HT-29 (cell line): ENCODE data around the gene ITGA3. TPM values are rescaled to one million over a fixed set of nuclear protein-coding genes. Genes with fewer than 3 reads are reported as not detected.
A peak's percentile ranks its signal among the peaks of the same experiment; 100 is the strongest.

Source experiments
- DNase-seq: peaks from one replicate; pipeline ENCODE4 v3.0.0-alpha.2; 2015; ENCODE audit warnings: low spot score
- total RNA-seq: library from RNA; depleted of rRNA; stranded (reverse); fragments of >200 nt; shearing (Covaris generic); gene quantifications from 2 replicates; pipeline ENCODE4 v1.2.3, GENCODE V29; 2014

The ITGA3 gene
- total RNA-seq, 1 experiment from 2014 or later: 237 TPM

DNA sequence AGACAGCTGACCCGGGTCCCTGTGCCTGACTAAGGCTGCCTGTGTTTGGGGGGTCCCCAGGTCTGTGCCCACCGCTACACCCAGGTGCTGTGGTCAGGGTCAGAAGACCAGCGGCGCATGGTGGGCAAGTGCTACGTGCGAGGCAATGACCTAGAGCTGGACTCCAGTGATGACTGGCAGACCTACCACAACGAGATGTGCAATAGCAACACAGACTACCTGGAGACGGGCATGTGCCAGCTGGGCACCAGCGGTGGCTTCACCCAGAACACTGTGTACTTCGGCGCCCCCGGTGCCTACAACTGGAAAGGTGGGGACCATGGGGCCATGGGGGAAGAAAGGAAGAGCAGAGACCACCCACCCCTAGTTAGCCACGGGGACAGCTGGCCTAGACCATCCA, 12.1 kb downstream of the ITGA3 start:
- DNase-seq: no peak

DNA sequence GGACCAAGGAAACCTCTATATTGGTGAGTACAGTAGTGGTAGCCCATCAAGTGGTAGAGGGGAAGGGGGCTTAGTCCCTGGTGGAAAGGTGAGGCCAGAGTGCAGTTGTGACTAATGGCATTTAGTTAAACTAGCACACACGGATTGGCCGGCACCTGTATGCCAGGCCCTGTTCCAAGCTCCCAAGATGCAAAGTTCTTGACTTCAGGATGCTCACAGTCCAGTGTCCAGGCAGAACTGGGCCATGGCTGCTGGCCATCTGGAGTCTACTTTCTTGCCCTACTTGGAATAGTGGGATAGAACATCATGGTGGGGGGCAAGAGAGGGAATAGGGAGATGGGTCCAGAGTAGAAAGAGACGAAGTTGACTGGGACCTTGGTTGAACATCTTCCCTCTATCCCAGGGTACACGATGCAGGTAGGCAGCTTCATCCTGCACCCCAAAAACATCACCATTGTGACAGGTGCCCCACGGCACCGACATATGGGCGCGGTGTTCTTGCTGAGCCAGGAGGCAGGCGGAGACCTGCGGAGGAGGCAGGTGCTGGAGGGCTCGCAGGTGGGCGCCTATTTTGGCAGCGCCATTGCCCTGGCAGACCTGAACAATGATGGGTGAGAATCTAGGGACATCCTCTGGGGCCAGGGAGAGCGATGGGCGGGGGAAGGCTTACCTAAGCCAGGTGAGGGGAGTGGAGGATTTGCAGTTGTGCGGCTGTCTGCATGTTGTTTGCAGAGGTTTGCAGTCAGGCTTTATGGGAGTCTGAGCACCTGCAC, 15.2 kb downstream of the ITGA3 start:
- DNase-seq: no peak

DNA sequence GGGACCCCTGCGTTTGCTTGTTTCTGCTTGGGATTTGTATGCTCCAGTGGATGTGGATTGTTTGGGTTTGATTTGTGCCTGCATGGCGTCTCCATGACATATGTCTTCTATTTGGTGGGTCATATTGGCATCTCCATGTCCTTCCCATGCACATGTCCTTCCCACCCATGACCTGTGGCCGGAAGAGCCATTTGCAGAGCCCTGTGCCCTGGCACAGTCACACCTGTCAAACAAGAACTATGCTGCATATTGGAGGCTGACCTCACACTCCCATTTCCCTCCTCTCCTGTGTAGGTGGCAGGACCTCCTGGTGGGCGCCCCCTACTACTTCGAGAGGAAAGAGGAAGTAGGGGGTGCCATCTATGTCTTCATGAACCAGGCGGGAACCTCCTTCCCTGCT, 15.8 kb downstream of the ITGA3 start:
- no peak for DNase-seq

DNA sequence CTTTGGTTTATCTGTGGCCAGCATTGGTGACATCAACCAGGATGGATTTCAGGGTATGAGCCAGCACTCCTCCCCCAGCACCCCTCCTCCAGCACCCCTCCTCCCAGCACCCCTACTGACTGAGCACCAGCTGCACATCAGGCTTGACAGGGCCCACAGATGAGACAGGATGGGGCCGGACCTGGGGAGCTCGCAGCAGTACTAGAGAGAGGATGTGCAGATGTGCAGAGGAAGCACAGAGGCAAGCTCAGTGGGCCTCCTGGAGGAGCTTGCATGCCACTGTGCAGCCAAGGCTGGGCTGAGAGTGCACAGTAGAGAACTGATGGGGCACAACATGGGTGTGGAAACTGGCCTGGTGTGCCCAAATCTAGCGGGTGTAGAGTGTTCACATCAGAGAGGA, 16.2 kb downstream of the ITGA3 start:
- no peak for DNase-seq

DNA sequence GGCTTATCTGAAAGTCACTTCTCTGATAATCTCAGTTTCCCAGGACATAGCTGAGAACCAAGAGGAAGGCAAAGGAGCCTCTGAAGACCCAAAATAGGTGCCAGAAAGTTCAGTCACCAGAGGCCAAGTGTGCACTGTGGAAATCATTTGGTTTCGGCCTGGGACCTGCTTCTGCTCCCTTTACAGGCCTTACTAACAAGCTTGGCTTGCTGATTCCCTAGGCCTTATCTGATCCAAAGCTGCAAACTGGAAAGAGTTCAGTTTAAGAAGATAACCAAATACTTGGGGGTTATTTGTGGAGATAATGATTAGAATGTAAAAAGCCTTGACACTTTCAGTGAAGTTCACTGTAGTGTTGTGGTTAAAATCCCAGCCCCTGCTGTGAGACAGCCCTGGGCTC, 17.0 kb downstream of the ITGA3 start:
- no peak for DNase-seq

DNA sequence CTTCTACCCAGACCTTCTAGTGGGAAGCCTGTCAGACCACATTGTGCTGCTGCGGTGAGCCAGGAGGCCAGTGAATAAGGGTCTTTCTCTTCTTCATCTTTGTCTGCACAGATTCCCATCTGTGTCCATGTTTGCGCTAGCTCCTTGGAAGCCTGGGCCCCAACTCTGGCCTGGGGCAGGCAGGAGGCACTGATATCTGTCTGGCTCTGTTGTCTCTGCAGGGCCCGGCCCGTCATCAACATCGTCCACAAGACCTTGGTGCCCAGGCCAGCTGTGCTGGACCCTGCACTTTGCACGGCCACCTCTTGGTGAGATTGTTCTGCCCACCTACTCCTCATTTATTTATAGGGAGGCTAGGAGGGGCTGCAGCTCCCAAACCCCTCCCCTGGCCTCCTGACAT, 18.3 kb downstream of the ITGA3 start:
- DNase-seq: no peak

DNA sequence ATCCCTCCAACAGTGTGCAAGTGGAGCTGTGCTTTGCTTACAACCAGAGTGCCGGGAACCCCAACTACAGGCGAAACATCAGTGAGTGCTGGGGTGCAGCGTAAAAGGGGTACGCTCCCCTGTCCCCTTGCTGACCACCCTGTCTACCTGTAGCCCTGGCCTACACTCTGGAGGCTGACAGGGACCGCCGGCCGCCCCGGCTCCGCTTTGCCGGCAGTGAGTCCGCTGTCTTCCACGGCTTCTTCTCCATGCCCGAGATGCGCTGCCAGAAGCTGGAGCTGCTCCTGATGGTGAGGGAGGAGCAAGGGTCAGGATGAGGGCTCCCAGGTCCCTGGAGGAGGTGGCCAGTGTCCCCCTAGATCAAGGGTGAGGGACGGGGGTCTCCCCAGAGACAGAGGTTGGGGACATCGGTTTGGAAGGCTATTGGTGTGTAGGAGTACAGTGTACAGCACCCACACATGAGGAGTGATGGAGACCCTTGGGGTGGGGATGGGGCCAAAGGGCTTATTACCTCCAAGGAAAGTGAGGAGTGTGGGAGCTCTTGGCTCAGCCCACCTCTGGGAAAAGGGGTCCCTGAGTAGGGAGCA, 19.6 kb downstream of the ITGA3 start:
- DNase-seq: no peak

DNA sequence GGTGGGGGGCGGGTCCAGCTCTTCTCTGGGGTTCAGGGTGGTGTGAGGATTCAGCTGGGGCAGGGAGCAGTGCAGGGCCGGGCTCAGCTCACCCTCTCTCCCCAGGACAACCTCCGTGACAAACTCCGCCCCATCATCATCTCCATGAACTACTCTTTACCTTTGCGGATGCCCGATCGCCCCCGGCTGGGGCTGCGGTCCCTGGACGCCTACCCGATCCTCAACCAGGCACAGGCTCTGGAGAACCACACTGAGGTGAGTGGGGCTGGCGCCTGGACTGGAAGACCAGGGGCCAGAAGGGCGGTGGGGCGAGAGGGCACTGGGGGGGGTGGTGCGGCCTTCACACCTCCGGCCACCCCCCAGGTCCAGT, 20.3 kb downstream of the ITGA3 start:
- DNase-seq: no peak

DNA sequence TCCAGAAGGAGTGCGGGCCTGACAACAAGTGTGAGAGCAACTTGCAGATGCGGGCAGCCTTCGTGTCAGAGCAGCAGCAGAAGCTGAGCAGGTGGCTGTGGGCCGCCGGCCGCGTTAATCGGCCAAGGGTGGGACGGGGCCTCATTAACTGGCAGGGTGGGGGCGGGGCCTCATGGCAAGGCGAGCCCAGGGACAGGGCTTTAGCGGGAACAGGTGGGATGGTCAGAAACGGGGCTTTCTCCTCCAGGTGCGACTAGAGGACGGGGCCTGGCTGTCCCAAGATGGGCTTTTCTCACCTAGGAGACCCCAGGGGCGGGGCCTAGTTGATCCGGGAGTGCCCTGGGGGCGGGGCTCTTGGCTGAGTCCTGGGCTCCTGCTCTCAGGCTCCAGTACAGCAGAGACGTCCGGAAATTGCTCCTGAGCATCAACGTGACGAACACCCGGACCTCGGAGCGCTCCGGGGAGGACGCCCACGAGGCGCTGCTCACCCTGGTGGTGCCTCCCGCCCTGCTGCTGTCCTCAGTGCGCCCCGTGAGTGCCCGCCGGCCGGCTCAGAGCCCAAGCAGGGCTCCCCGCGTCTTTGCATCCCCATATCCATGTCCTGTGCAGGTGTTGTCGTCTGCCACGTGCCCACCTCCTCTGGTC, 20.8 kb downstream of the ITGA3 start:
- DNase-seq: no peak

DNA sequence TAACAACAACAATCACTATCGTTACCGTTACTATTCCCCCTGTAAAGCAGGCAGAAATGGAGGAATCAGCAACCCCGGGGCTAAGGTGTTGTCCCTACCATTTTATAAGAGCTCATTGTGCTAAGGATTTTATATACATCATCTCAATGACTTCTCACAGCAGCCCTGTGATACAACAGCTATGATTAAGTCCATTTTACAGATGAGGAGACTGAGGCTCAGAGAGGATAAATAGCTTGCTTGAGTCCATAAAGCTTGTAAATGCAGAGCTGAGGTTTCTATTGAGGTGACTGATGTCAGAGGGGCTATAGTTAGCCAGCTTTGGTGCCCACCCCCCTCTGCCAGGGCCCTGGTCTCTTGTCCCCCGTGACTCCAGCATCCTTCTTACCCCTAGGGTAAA, 22.5 kb downstream of the ITGA3 start:
- no peak for DNase-seq

DNA sequence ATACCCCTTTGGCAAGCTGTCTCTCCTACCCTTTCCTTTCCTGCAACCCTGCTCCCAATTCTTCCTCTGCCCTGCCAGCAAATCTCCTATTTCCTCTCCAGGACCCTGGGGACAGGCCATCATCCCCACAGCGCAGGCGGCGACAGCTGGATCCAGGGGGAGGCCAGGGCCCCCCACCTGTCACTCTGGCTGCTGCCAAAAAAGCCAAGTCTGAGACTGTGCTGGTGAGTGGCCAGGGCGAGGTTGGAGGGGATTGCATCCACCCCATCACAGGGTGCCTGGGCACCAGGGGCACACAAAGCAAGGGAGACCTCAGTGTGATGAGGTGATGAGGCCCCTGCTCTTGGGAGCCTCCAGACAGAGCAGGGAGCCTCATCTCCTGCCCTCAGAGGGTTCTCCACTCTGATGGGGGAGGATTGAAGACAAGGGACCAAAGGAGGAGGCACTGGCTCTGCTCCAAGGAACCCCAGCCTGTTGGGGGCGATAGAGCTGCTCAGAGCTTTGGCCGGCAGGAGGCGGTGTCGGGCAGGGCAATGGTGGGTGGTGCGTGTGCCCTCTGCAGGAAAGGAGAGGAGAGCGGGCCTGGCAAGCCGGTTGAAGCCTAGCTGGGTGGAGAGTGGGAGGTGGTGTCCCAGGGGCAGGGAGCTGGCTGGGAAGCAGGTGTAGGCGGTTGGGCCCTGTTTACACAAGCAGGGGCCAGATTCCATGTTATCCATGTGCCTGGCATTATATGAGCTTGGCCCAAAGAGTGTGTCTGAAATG, 23.6 kb downstream of the ITGA3 start:
- DNase-seq: peak; percentile 83

DNA sequence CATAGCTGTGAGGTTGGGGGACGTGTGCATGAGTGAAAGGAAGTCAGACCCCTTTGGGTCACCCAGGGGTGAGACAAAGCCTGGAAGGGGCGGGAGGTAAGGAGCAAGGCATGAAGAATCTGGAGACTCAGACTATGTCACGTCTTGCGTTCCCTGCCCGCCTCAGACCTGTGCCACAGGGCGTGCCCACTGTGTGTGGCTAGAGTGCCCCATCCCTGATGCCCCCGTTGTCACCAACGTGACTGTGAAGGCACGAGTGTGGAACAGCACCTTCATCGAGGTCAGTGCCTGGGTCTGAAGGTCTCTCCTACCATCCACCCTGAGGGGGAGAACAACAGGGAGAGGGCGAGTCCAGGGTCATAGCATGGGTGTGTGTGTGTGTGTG, 24.2 kb downstream of the ITGA3 start:
- no peak for DNase-seq

DNA sequence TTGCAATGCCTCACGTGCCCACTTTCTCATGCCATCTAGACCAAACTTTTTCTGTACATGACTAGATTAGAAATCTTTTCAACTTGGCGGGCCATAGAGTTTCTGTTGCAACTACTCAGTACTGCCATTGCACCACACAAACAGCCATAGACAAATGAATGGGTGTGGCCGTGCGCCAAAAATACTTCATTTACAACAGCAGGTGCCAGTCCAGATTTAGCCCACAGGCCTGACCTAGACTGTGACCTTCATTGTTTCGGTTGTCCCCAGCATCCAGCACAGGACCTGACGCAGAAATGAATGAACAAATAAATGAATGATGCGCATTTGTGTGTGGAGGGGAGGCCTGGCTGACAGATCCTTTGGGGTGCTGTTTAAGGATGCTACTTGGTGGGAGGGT, 24.9 kb downstream of the ITGA3 start:
- DNase-seq: no peak

DNA sequence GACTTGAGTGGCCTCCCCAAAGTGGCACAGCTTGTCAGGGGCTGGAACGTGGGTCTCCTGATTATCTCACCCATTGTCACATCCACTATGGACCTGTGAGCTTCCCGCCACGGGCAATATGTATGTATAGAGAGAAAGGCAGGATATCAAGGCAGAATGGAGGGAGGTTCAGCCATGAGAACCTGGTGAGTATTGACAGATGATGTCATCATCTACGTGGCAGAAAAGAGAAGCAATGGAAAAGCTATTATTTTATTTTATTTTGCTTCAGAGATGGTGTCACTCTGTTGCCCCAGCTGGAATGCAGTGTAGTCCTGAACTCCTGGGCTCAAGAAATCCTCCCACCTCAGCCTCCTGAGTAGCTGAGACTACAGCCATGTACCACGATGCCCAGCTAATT, 25.8 kb downstream of the ITGA3 start:
- no peak for DNase-seq

DNA sequence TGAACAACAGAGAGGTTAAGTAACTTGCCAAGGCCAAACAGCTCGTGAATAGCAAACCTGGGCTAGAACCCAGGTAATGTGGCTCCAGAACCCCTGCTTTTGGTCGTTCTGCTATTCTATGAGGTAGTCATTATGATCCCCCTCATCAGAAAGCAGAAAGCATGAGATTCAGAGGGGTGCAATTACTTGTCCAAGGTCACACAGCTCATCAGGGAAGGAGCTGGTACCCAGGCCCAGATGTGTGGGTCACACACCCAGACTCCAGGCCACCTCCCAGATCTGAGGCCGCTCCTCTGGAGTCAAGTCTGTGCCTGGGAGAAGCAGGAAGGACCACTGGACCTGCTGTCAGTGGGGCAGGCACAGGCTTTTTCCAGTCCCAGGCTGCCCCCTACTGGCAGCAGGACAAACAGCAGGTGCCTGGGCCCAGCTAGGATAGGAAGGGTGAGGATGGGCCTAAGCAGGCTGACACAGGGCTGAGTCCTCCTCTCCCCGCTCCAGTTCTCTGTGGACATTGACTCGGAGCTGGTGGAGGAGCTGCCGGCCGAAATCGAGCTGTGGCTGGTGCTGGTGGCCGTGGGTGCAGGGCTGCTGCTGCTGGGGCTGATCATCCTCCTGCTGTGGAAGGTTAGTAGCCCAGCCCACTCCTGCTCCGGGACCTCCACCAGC, 31.5 kb downstream of the ITGA3 start:
- peak; percentile 81 for DNase-seq

DNA sequence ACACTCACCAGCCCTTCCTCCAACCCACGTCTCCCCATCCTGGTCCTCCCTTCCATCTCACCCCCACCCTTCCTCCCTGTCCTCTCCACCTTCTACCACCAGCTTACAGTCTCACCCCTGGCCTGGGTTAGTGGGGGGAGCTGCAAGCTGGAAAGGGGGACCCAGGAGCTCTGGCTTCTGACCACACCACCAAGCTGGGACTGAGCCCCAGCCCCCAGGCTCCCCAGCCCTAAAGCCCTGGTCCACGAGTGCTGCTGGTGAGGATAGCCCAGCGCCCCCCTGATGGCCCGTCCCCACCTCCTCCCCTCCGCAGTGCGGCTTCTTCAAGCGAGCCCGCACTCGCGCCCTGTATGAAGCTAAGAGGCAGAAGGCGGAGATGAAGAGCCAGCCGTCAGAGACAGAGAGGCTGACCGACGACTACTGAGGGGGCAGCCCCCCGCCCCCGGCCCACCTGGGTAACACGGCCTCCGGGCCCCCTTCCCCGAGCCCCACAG, 32.0 kb downstream of the ITGA3 start:
- no peak for DNase-seq

DNA sequence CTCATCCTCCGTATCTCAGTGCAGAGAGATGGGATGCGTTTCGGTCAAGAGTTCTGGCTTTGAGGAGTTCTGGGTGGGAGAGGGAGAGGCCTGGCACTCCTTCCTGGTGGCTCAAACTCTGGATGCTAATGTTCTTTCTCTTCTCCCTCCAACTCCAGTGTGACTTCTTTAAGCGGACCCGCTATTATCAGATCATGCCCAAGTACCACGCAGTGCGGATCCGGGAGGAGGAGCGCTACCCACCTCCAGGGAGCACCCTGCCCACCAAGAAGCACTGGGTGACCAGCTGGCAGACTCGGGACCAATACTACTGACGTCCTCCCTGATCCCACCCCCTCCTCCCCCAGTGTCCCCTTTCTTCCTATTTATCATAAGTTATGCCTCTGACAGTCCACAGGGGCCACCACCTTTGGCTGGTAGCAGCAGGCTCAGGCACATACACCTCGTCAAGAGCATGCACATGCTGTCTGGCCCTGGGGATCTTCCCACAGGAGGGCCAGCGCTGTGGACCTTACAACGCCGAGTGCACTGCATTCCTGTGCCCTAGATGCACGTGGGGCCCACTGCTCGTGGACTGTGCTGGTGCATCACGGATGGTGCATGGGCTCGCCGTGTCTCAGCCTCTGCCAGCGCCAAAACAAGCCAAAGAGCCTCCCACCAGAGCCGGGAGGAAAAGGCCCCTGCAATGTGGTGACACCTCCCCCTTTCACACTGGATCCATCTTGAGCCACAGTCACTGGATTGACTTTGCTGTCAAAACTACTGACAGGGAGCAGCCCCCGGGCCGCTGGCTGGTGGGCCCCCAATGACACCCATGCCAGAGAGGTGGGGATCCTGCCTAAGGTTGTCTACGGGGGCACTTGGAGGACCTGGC, 33.3 kb downstream of the ITGA3 start:
- no peak for DNase-seq

DNA sequence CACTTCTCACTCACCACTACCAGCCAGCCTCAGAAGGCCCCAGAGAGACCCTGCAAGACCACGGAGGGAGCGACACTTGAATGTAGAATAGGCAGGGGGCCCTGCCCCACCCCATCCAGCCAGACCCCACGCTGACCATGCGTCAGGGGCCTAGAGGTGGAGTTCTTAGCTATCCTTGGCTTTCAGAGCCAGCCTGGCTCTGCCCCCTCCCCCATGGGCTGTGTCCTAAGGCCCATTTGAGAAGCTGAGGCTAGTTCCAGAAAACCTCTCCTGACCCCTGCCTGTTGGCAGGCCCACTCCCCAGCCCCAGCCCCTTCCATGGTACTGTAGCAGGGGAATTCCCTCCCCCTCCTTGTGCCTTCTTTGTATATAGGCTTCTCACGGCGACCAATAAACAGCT, 34.2 kb downstream of the ITGA3 start:
- no peak for DNase-seq

DNA sequence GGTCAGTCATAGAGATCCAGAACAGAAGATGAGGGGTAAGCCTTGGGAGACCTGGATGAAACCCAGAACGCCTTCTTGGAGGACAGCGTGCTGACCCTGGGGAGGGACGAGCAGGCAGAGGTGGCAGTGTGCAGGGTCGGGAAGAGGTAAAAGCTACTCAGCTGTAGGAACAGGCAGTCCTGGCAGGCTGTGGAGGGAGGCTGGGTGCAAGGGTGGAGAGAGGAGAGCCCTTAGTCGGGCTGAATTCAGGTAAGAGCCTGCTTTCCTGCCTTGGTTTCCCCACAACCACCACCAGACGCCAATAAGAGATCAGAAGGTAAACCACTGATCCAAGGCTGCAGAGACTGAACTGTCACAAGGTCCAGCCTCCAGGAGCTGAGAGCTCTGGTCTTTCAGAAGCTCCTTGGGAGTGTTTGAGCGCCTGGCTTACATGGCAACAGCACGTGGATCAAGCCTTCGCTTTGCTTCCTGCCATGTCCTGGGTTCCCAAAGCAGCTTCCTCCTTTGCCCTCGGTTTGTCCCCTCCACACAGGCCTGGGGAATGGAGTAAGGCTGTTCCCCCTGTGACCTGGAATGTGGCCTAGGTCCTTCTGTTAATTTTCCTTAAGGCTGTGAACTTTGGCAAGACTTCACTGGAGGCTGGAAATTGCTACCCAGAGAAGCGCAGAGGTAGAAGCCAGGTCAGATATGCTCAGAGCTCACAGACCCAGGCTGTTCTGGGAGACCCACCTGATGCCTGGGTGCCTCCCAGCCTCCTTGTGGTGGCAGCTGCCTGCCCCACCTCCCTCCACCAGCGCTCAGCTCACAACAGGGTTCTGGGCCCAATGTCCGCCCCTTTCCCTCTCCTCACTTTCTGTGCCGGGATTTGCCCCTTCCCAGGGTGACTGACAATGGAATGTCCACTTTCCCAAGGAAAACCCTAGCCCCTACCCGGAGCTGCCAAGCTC, 35.3 kb downstream of the ITGA3 start:
- DNase-seq: no peak

DNA sequence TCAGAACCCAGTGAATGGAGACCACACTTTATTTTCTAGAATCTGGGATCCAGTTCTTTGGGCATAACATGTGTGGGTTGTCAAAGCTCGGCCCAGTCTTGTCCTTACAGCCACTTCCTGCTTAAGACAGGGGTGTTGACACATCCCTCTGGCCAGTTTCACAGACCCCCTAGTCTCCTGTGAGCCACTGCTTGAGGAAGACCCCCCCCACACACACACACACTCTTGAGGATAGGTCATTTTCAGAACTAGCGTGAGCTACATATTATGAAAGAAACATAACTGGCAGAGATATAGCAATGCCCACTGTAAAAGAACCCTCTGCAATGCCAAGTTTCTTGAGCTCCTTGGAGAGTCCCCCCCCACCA, 36.0 kb downstream of the ITGA3 start:
- no peak for DNase-seq
